Neural crest cell (in vitro differentiated cells): ENCODE results near the gene SVBP. TPM values are rescaled to one million over a fixed set of nuclear protein-coding genes. Genes with fewer than 3 reads are reported as not detected.

Experiments used
- DNase-seq: peaks from one replicate; pipeline ENCODE4 v3.0.0; 2021; ENCODE audit warnings: low read depth, mixed read lengths, low spot score
- H3K27ac Mint-ChIP-seq: one replicate; pipeline ENCODE4 v1.8.0; 2021; ENCODE audit warnings: mild to moderate bottlenecking, mixed read lengths; ENCODE audit not compliant: unreplicated experiment
- H3K27me3 Mint-ChIP-seq: 2 replicates; pipeline ENCODE4 v1.8.0; 2021; ENCODE audit warnings: low read depth, mild to moderate bottlenecking, mixed read lengths
- H3K36me3 Mint-ChIP-seq: 2 replicates; pipeline ENCODE4 v1.8.0; 2021; ENCODE audit warnings: low read depth, mild to moderate bottlenecking, mixed read lengths
- H3K4me1 Mint-ChIP-seq: 2 replicates; pipeline ENCODE4 v1.8.0; 2021; ENCODE audit warnings: mixed read lengths
- H3K4me3 Mint-ChIP-seq: one replicate; pipeline ENCODE4 v1.8.0; 2021; ENCODE audit warnings: mild to moderate bottlenecking, mixed read lengths
- H3K9me3 Mint-ChIP-seq: 2 replicates; pipeline ENCODE4 v1.8.0; 2021; ENCODE audit warnings: mixed read lengths
- CTCF ChIP-seq: fragments of 200-600 bp; sonication (generic); conservative IDR thresholded peaks from 2 replicates; pipeline ENCODE4 v1.5.0; 2021; ENCODE audit warnings: antibody characterized with exemption, mild to moderate bottlenecking
- total RNA-seq: library from RNA; stranded (reverse); gene quantifications from 2 replicates; pipeline ENCODE4 v1.2.1, GENCODE V29; 2021

The SVBP gene
- total RNA-seq, 1 donor from 2014 or later, result 46.5 TPM

- H3K4me3 Mint-ChIP-seq, result no peak overlapping the region
- DNase-seq, result no peak
- TF ChIP-seq CTCF, result no peak
- H3K9me3 Mint-ChIP-seq, result no peaks in the 10 kb centered on the region
- H3K36me3 Mint-ChIP-seq, result no peaks in the 10 kb centered on the region
- no peak overlapping the region for H3K27ac Mint-ChIP-seq
- H3K4me1 Mint-ChIP-seq, result peaks cover 18% of the 10 kb centered on the region
- H3K27me3 Mint-ChIP-seq, result no peaks in the 10 kb centered on the region
These were observed 14.1 kb upstream of the SVBP start for GRCh38 chr1:42831273-42831672.

- Mint-ChIP-seq H3K27ac (no peak overlapping the region), H3K4me1 (peaks cover 18% of the 10 kb centered on the region), H3K4me3 (no peak overlapping the region), H3K36me3 (no peaks in the 10 kb centered on the region), H3K9me3 (no peaks in the 10 kb centered on the region), H3K27me3 (no peaks in the 10 kb centered on the region)
- no peak for TF ChIP-seq CTCF
- DNase-seq, result no peak
These were observed 13.4 kb upstream of the SVBP start for GRCh38 chr1:42830631-42831030.

GRCh38 chr1:42825036-42825851 lies 8.0 kb upstream of the SVBP start:
- H3K4me3 Mint-ChIP-seq, result no peak overlapping the region
- H3K9me3 Mint-ChIP-seq, result no peaks in the 10 kb centered on the region
- H3K36me3 Mint-ChIP-seq, result no peaks in the 10 kb centered on the region
- no peak overlapping the region for H3K27ac Mint-ChIP-seq
- TF ChIP-seq CTCF, result no peak
- H3K27me3 Mint-ChIP-seq, result no peaks in the 10 kb centered on the region
- no peak for DNase-seq
- H3K4me1 Mint-ChIP-seq, result peaks cover 35% of the 10 kb centered on the region

GRCh38 chr1:42824481-42825035 lies 7.4 kb upstream of the SVBP start:
- no peak for TF ChIP-seq CTCF
- DNase-seq, result no peak
- no peak overlapping the region for H3K27ac Mint-ChIP-seq
- no peaks in the 10 kb centered on the region for H3K9me3 Mint-ChIP-seq
- H3K4me1 Mint-ChIP-seq, result peaks cover 28% of the 10 kb centered on the region
- no peak overlapping the region for H3K4me3 Mint-ChIP-seq
- no peaks in the 10 kb centered on the region for H3K27me3 Mint-ChIP-seq
- H3K36me3 Mint-ChIP-seq, result no peaks in the 10 kb centered on the region

- H3K27me3 Mint-ChIP-seq, result no peaks in the 10 kb centered on the region
- no peak for DNase-seq
- peaks cover 27% of the 10 kb centered on the region for H3K4me1 Mint-ChIP-seq
- TF ChIP-seq CTCF, result no peak
- H3K4me3 Mint-ChIP-seq, result no peak overlapping the region
- H3K9me3 Mint-ChIP-seq, result no peaks in the 10 kb centered on the region
- H3K36me3 Mint-ChIP-seq, result no peaks in the 10 kb centered on the region
- H3K27ac Mint-ChIP-seq, result no peak overlapping the region
These were observed 5.7 kb upstream of the SVBP start for GRCh38 chr1:42822800-42823392.
